ENCODE measurements around the gene ZG16.

ZG16 gene

GRCh38 chr16:29809850-29810698, 32.0 kb downstream of the ZG16 start:
- peak; percentile 67 for DNase-seq (ENCODE audit: low spot score)

- no peak for DNase-seq (ENCODE audit: low spot score)
These were observed 32.7 kb downstream of the ZG16 start for GRCh38 chr16:29810699-29811169.

- DNase-seq (ENCODE audit: low spot score) = peak; percentile 96
These were observed 33.3 kb downstream of the ZG16 start for GRCh38 chr16:29811170-29811895.

GRCh38 chr16:29811896-29812665, 34.0 kb downstream of the ZG16 start, which contains the start of gene PRRT2:
Gene PRRT2 (plus strand): TSS chr16:29812193. CDS start chr16:29813055, 862 bp downstream.
- DNase-seq (ENCODE audit: low spot score) = peak; percentile 37

- DNase-seq (ENCODE audit: low spot score) = no peak
These were observed 34.9 kb downstream of the ZG16 start for GRCh38 chr16:29812754-29813643.

GRCh38 chr16:29813644-29814562, 35.8 kb downstream of the ZG16 start:
- no peak for DNase-seq (ENCODE audit: low spot score)

GRCh38 chr16:29814592-29814991, 36.5 kb downstream of the ZG16 start:
- no peak for DNase-seq (ENCODE audit: low spot score)

GRCh38 chr16:29815032-29815721, 37.1 kb downstream of the ZG16 start:
- no peak for DNase-seq (ENCODE audit: low spot score)

- DNase-seq (ENCODE audit: low spot score) = peak; percentile 99
These were observed 38.0 kb downstream of the ZG16 start, which contains the start of gene PAGR1 for GRCh38 chr16:29815793-29816693. Gene PAGR1 (plus strand): TSS chr16:29816152. CDS start chr16:29816526, 374 bp downstream.

GRCh38 chr16:29816694-29817441, 38.8 kb downstream of the ZG16 start:
- peak; percentile 79 for DNase-seq (ENCODE audit: low spot score)

GRCh38 chr16:29818082-29818481, 40.0 kb downstream of the ZG16 start:
- no peak for DNase-seq (ENCODE audit: low spot score)

GRCh38 chr16:29819506-29819905, 41.5 kb downstream of the ZG16 start:
- DNase-seq (ENCODE audit: low spot score) = no peak

- peak; percentile 70 for DNase-seq (ENCODE audit: low spot score)
These were observed 42.2 kb downstream of the ZG16 start, which contains the start of gene MVP for GRCh38 chr16:29820271-29820701. Gene MVP (plus strand): TSS chr16:29820462. CDS start chr16:29830550, 10,088 bp downstream.

- no peak for DNase-seq (ENCODE audit: low spot score)
These were observed 42.9 kb downstream of the ZG16 start for GRCh38 chr16:29820730-29821642.

- peak; percentile 57 for DNase-seq (ENCODE audit: low spot score)
These were observed 43.6 kb downstream of the ZG16 start for GRCh38 chr16:29821643-29822115.

GRCh38 chr16:29824589-29825144, 46.6 kb downstream of the ZG16 start:
- DNase-seq (ENCODE audit: low spot score) = peak; percentile 55
